SK-N-SH (cell line): ENCODE results near the gene CDH22. TPM values are rescaled to one million over a fixed set of nuclear protein-coding genes. Genes with fewer than 3 reads are reported as not detected.

Experiments used
- CTCF ChIA-PET: fragments of 300-600, 350-600 bp; formaldehyde crosslinking; extraction: SDS; loops from one replicate; lab custom pipeline; 2021; lab: Yijun Ruan, JAX
- POLR2A ChIA-PET: fragments of 350-600 bp; sonication (Branson Sonifier 250); formaldehyde crosslinking; extraction: SDS; loops from one replicate; lab custom pipeline; 2020; ENCODE audit warnings: antibody characterized with exemption, inconsistent platforms; lab: Yijun Ruan, JAX
- DNase-seq: peaks from one replicate; pipeline ENCODE4 v3.0.0; 2012
- H2AFZ ChIP-seq: fragments of 200-600 bp; sonication (generic); 2 replicates; pipeline ENCODE4 v1.8.1; 2016; ENCODE audit warnings: antibody characterized with exemption, mild to moderate bottlenecking, low read depth
- H3F3A ChIP-seq: fragments of 200-600 bp; sonication (generic); replicated peaks from 2 replicates; pipeline ENCODE3; 2016; ENCODE audit warnings: antibody characterized with exemption, mild to moderate bottlenecking; ENCODE audit not compliant: insufficient read depth
- H3K27ac ChIP-seq, 2 experiments: fragments of 200-500 bp in 1 of 2; fragments of 200-600 bp in 1 of 2; sonication (Bioruptor generic) in 1 of 2; sonication (generic), shearing (Covaris generic) in 1 of 2; 2 replicates each; pipeline versions ENCODE4 v1.5.1 to v1.6.1; 2014 to 2016; ENCODE audit warnings: low read depth in 2 of 2, inconsistent platforms in 1 of 2, low read length in 1 of 2, mild to moderate bottlenecking in 1 of 2, mixed read lengths in 1 of 2
- H3K27me3 ChIP-seq: fragments of 200-600 bp; sonication (generic), shearing (Covaris generic); 2 replicates; pipeline ENCODE4 v1.6.1; 2016; ENCODE audit warnings: mixed run types; ENCODE audit not compliant: insufficient read depth
- H3K36me3 ChIP-seq, 2 experiments: fragments of 200-500 bp in 1 of 2; fragments of 200-600 bp in 1 of 2; sonication (Bioruptor generic) in 1 of 2; sonication (generic) in 1 of 2; replicated peaks in 1 of 2; 2 replicates each; pipeline versions ENCODE3 to v1.5.1; 2014 to 2016; ENCODE audit warnings: low read length in 1 of 2, mild to moderate bottlenecking in 1 of 2; ENCODE audit not compliant: insufficient read depth in 2 of 2, control insufficient read depth in 1 of 2
- H3K4me1 ChIP-seq, 2 experiments: fragments of 200-500 bp in 1 of 2; fragments of 200-600 bp in 1 of 2; sonication (Bioruptor generic) in 1 of 2; sonication (generic), shearing (Covaris generic) in 1 of 2; 2 replicates each; pipeline versions ENCODE4 v1.5.1 to v1.6.1; 2014 to 2016; ENCODE audit warnings: low read depth in 1 of 2, low read length in 1 of 2, mixed run types in 1 of 2; ENCODE audit not compliant: insufficient read depth in 2 of 2, control insufficient read depth in 1 of 2
- H3K4me2 ChIP-seq: fragments of 200-600 bp; sonication (generic), shearing (Covaris generic); 2 replicates; pipeline ENCODE4 v1.6.1; 2017; ENCODE audit warnings: mixed run types
- H3K4me3 ChIP-seq, 2 experiments: fragments of 200-500 bp in 1 of 2; fragments of 200-600 bp in 1 of 2; sonication (Bioruptor generic) in 1 of 2; sonication (generic), shearing (Covaris generic) in 1 of 2; 2 replicates each; pipeline versions ENCODE4 v1.5.1 to v1.8.1; 2014 to 2016; ENCODE audit warnings: low read depth in 2 of 2, inconsistent platforms in 1 of 2, low read length in 1 of 2, mild to moderate bottlenecking in 1 of 2, mixed read lengths in 1 of 2, moderate library complexity in 1 of 2
- H3K79me2 ChIP-seq: fragments of 200-600 bp; sonication (generic); 2 replicates; pipeline ENCODE4 v1.8.1; 2017; ENCODE audit warnings: mild to moderate bottlenecking; ENCODE audit not compliant: insufficient read depth
- H3K9ac ChIP-seq: fragments of 200-600 bp; sonication (generic); 2 replicates; pipeline ENCODE4 v1.6.1; 2017; ENCODE audit warnings: mixed run types
- H3K9me2 ChIP-seq: fragments of 200-600 bp; sonication (generic); 2 replicates; pipeline ENCODE4 v1.6.1; 2017; ENCODE audit warnings: mixed run types
- H3K9me3 ChIP-seq: fragments of 200-600 bp; sonication (generic); 2 replicates; pipeline ENCODE4 v1.6.1; 2017; ENCODE audit warnings: mixed run types, mild to moderate bottlenecking, moderate library complexity
- H4K20me1 ChIP-seq: fragments of 200-600 bp; sonication (generic); 2 replicates; pipeline ENCODE4 v1.6.1; 2017; ENCODE audit warnings: mild to moderate bottlenecking, mixed run types; ENCODE audit not compliant: insufficient read depth
- EZH2phosphoT487 ChIP-seq: fragments of 200-600 bp; sonication (generic); IDR thresholded peaks from 2 replicates; pipeline ENCODE4 v1.6.1; 2017; ENCODE audit warnings: low read depth, mixed run types, mild to moderate bottlenecking, antibody characterized with exemption, moderate library complexity, borderline replicate concordance
- GATA2 ChIP-seq: sonication (generic); formaldehyde crosslinking; IDR thresholded peaks from 2 replicates; pipeline ENCODE4 v1.5.0; 2020; ENCODE audit warnings: mild to moderate bottlenecking, missing genetic modification reagents
- IRF3 ChIP-seq: fragments of 150-350 bp; IDR thresholded peaks from 2 replicates; pipeline ENCODE4 v1.6.1; 2016; ENCODE audit warnings: mild to moderate bottlenecking, low read depth, low read length
- MXI1 ChIP-seq: IDR thresholded peaks from 2 replicates; pipeline ENCODE4 v1.6.1; 2012; ENCODE audit warnings: mild to moderate bottlenecking, low read depth, low read length, improper control_type of control experiment
- NFIC ChIP-seq: IDR thresholded peaks from 2 replicates; pipeline ENCODE4 v1.4.0; 2012; ENCODE audit warnings: borderline replicate concordance
- POLR2AphosphoS5 ChIP-seq: IDR thresholded peaks from 2 replicates; pipeline ENCODE4 v1.6.1; 2012; ENCODE audit warnings: low read depth, low read length
- RCOR1 ChIP-seq: fragments of 150-350 bp; IDR thresholded peaks from 2 replicates; pipeline ENCODE4 v1.6.1; 2017; ENCODE audit warnings: antibody characterized with exemption, low read length
- RFX5 ChIP-seq: IDR thresholded peaks from 2 replicates; pipeline ENCODE4 v1.6.1; 2012; ENCODE audit warnings: mild to moderate bottlenecking, improper control_type of control experiment, low read length
- RXRA ChIP-seq: IDR thresholded peaks from 2 replicates; pipeline ENCODE4 v1.4.0; 2012; ENCODE audit warnings: low read depth, mild to moderate bottlenecking, borderline replicate concordance
- TCF12 ChIP-seq: IDR thresholded peaks from 2 replicates; pipeline ENCODE4 v1.4.0; 2012
- TEAD4 ChIP-seq: IDR thresholded peaks from 2 replicates; pipeline ENCODE4 v1.4.0; 2012; ENCODE audit warnings: mild to moderate bottlenecking, borderline replicate concordance; ENCODE audit not compliant: insufficient read depth
- YY1 ChIP-seq: IDR thresholded peaks from 2 replicates; pipeline ENCODE4 v1.4.0; 2012; ENCODE audit warnings: low read depth, mild to moderate bottlenecking
- ZBTB33 ChIP-seq: IDR thresholded peaks from 2 replicates; pipeline ENCODE4 v1.4.0; 2012; ENCODE audit warnings: low read depth, borderline replicate concordance
- WGBS: methylation state at CpG from one replicate; pipeline ENCODE4 v1.1.6; 2017; ENCODE audit warnings: low lambda C conversion rate; 5-methylcytosine and 5-hydroxymethylcytosine counted together
- polyA plus RNA-seq, 3 experiments: library from polyadenylated mRNA; depleted of rRNA; stranded (reverse); fragments of >200 nt; gene quantifications; 2 replicates each; pipeline ENCODE4 v1.2.3, GENCODE V29; 2012
- TF ChIP-seq, protein P1 (sequence below): IDR thresholded peaks from 2 replicates; pipeline ENCODE4 v1.4.0; 2012; ENCODE audit warnings: low read depth
- TF ChIP-seq, protein P2 (sequence below): fragments of 200-600 bp; sonication (generic); IDR thresholded peaks from 2 replicates; pipeline ENCODE4 v1.6.1; 2017; ENCODE audit warnings: antibody characterized with exemption, mild to moderate bottlenecking, moderate library complexity
- TF ChIP-seq, protein P3 (sequence below): IDR thresholded peaks from 2 replicates; pipeline ENCODE4 v1.6.1; 2012; ENCODE audit warnings: mild to moderate bottlenecking, low read depth, low read length, moderate library complexity

CDH22 gene
- polyA plus RNA-seq, 1 of the 3 experiments (the other 2 are of a cell fraction): not detected

DNA sequence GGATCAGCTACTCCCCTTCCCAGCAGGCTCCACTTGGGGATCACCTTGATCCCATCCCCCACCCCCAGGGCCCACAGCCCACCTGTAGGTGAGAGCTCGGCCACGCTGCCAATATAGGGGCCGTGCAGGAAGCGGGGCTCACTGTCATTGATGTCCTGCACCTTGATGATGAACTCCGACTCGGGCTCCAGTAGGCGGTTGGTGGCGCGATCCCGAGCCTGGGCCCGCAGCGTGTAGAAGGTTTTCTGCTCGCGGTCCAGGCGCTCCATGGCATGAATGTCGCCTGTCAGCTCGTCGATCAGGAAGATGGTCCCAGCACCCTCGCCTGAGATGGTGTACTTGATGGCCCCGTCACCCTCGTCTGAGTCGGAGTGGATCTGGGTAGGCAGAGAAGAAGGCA is 67.4 kb downstream of the CDH22 start (continued):
- no peak for TF ChIP-seq GATA2 (CRISPR knock-in tag)
- TF ChIP-seq, protein P1, sequence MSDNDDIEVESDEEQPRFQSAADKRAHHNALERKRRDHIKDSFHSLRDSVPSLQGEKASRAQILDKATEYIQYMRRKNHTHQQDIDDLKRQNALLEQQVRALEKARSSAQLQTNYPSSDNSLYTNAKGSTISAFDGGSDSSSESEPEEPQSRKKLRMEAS: no peak

- Histone ChIP-seq H3K79me2 (no peaks in the 10 kb centered on the region), H3K9me2 (no peaks in the 10 kb centered on the region), H3K27me3 (no peaks in the 10 kb centered on the region), H2AFZ (no peak overlapping the region), H3F3A (no peaks in the 10 kb centered on the region), H3K4me2 (no peak overlapping the region), H3K4me3 (no peak overlapping the region), H4K20me1 (no peaks in the 10 kb centered on the region), H3K9me3 (no peaks in the 10 kb centered on the region), H3K27ac (no peak overlapping the region), H3K36me3 (no peaks in the 10 kb centered on the region), H3K9ac (no peak overlapping the region), H3K4me1 (no peaks in the 10 kb centered on the region; a peak in 1 of 4 replicates)
- TF ChIP-seq, protein P1: no peak
- TF ChIP-seq TEAD4 (no peak), MXI1 (no peak)
- WGBS: 0% methylated on average over 1 of the region's 4 CpGs
- no peak for DNase-seq
- ChIA-PET CTCF (interaction anchor here (0.8 to 6.7 kb wide), 6 partner anchors 13 to 112 kb away, joined by 3 to 21 read pairs (median 4); no protein-coding TSS in a partner anchor), POLR2A (no interaction called here)
Measured at GRCh38 chr20:46240065-46240464, 68.2 kb downstream of the CDH22 start.

GRCh38 chr20:46237736-46238135 is 70.6 kb downstream of the CDH22 start:
- Histone ChIP-seq H3F3A (no peaks in the 10 kb centered on the region), H3K4me3 (no peak overlapping the region), H2AFZ (no peak overlapping the region), H3K4me1 (peaks cover 0 to 6% of the 10 kb centered on the region in 2 experiments; a peak in 1 of 4 replicates), H3K36me3 (no peaks in the 10 kb centered on the region), H3K9ac (no peak overlapping the region), H3K27me3 (no peaks in the 10 kb centered on the region), H3K9me2 (no peaks in the 10 kb centered on the region), H3K27ac (no peak overlapping the region), H3K79me2 (no peaks in the 10 kb centered on the region), H3K9me3 (no peaks in the 10 kb centered on the region), H3K4me2 (no peak overlapping the region), H4K20me1 (no peaks in the 10 kb centered on the region)
- CTCF ChIA-PET: interaction anchor here (1.0 to 6.7 kb wide), 3 partner anchors 11 to 109 kb away, joined by 3 to 21 read pairs (median 6); no protein-coding TSS in a partner anchor
- WGBS: 0% methylated on average over 1 of the region's 1 CpG
- no peak for DNase-seq
- POLR2A ChIA-PET: no interaction called here
- TF ChIP-seq MXI1: no peak
- no peak for TF ChIP-seq TEAD4
- TF ChIP-seq RCOR1: no peak
- TF ChIP-seq, protein P2, sequence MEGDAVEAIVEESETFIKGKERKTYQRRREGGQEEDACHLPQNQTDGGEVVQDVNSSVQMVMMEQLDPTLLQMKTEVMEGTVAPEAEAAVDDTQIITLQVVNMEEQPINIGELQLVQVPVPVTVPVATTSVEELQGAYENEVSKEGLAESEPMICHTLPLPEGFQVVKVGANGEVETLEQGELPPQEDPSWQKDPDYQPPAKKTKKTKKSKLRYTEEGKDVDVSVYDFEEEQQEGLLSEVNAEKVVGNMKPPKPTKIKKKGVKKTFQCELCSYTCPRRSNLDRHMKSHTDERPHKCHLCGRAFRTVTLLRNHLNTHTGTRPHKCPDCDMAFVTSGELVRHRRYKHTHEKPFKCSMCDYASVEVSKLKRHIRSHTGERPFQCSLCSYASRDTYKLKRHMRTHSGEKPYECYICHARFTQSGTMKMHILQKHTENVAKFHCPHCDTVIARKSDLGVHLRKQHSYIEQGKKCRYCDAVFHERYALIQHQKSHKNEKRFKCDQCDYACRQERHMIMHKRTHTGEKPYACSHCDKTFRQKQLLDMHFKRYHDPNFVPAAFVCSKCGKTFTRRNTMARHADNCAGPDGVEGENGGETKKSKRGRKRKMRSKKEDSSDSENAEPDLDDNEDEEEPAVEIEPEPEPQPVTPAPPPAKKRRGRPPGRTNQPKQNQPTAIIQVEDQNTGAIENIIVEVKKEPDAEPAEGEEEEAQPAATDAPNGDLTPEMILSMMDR: no peak
- no peak for TF ChIP-seq RFX5
- TF ChIP-seq GATA2 (CRISPR knock-in tag): no peak
- no peak for TF ChIP-seq EZH2phosphoT487
- TF ChIP-seq IRF3: no peak
- TF ChIP-seq RXRA: no peak
- TF ChIP-seq TCF12: no peak
- TF ChIP-seq NFIC: no peak
- TF ChIP-seq, protein P3, sequence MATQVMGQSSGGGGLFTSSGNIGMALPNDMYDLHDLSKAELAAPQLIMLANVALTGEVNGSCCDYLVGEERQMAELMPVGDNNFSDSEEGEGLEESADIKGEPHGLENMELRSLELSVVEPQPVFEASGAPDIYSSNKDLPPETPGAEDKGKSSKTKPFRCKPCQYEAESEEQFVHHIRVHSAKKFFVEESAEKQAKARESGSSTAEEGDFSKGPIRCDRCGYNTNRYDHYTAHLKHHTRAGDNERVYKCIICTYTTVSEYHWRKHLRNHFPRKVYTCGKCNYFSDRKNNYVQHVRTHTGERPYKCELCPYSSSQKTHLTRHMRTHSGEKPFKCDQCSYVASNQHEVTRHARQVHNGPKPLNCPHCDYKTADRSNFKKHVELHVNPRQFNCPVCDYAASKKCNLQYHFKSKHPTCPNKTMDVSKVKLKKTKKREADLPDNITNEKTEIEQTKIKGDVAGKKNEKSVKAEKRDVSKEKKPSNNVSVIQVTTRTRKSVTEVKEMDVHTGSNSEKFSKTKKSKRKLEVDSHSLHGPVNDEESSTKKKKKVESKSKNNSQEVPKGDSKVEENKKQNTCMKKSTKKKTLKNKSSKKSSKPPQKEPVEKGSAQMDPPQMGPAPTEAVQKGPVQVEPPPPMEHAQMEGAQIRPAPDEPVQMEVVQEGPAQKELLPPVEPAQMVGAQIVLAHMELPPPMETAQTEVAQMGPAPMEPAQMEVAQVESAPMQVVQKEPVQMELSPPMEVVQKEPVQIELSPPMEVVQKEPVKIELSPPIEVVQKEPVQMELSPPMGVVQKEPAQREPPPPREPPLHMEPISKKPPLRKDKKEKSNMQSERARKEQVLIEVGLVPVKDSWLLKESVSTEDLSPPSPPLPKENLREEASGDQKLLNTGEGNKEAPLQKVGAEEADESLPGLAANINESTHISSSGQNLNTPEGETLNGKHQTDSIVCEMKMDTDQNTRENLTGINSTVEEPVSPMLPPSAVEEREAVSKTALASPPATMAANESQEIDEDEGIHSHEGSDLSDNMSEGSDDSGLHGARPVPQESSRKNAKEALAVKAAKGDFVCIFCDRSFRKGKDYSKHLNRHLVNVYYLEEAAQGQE: no peak
- no peak for TF ChIP-seq YY1
- TF ChIP-seq ZBTB33: no peak
- no peak for TF ChIP-seq POLR2AphosphoS5
